HG02588 (cell line): ENCODE results near the gene MIP.
"Not testable (repeated sequence)": the region's sequence is repeated elsewhere in the genome, so short reads cannot be mapped to it uniquely, and the experiment has no call there.

ENCODE experiments used
- ATAC-seq: cut with Tn5 transposase; IDR thresholded peaks from one replicate; pipeline ENCODE4 v1.9.1; 2021; ENCODE audit warnings: mild to moderate bottlenecking, moderate library complexity; ENCODE audit not compliant: unreplicated experiment

MIP gene

DNA sequence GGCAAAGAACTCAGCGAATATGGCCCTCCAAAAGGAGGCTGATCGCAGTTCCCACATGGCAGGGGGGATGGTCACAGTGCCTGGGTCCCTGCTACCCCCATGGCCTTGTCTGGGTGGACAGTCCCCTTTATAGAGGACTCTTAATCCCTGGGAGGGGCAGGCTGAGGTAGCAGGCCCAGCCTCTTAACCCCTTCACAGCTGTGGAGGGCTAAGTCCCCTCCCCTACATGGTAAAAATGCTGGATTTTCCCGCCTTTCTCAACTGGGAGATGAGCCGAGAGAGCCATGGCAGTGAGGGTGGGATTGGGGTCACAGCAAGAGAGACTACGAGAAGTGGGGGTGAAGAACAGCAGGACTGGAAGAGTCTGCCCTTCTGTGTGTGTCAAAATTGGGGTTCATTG is at the start of gene MIP:
Gene MIP, minus strand, starts transcription at position 101 of the 400 bp plus-strand sequence. Its CDS starts 44 bp downstream, at position 57.
- ATAC-seq = no peak

DNA sequence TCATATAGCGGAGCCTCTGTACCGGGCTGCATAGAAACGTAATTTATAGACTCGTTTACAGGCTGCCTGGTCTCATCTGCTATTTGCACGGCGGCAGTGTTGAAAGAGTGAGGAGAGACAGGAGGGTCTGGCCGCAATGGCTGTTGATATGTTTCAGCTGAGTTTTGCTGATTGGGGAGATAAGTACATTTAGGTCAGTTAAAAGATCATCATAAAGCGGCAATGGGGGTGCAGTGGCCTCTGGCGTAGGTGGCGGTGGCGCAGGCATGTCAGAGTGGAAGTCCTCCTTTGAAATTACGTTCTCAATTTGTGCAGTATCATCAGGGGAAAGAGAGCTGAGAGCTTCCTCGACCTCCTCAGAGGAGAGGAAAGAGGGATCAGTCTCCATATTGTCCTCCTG is 45.4 kb upstream of the MIP start:
- not testable (repeated sequence) for ATAC-seq

DNA sequence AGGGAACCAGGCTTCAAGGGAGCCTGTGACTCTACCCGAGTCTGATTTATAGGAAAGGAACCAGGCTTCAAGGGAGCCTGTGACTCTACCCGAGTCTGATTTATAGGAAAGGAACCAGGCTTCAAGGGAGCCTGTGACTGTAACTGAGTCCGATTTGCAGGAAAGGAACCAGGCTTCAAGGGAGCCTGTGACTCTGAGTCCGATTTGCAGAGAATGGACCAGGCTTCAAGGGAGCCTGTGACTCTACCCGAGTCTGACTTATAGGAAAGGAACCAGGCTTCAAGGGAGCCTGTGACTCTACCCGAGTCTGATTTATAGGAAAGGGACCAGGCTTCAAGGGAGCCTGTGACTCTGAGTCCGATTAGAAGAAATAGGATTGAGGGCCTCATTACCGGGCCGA is 45.0 kb upstream of the MIP start:
- ATAC-seq = not testable (repeated sequence)

DNA sequence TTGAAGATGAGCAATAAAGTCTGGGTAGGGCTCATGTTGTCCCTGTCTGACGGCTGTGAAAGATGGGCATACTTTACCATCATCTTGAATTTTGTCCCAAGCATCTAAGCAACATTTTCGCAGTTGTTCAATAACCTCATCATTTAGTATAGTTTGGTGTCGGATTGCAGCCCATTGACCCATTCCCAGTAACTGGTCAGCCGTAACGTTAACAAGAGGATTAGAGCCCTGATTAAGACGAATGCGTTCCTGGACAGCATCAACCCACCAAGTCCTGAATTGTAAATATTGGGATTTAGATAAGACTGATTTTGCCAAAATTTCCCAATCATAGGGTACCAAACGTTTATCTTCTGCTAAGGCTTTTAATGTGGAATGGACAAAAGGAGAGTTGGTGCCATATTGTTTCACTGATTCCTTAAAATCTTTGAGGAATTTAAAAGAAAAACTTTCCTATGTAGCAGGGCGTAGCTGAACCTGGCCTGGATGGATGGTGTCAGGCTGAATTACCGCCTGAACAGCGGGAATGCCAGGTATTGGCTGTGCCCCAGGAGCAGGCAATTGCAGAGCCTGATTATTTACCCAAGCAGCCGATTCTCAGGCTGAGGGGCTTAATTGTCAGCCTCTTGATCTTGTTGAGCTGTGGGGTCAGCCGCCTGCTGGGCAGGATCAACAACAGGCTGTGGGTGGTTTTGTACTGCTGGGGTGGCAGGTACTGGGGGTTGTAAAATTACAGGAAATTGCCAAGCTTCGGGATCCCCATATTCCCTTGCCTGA is 43.9 kb upstream of the MIP start:
- ATAC-seq = not testable (repeated sequence)

DNA sequence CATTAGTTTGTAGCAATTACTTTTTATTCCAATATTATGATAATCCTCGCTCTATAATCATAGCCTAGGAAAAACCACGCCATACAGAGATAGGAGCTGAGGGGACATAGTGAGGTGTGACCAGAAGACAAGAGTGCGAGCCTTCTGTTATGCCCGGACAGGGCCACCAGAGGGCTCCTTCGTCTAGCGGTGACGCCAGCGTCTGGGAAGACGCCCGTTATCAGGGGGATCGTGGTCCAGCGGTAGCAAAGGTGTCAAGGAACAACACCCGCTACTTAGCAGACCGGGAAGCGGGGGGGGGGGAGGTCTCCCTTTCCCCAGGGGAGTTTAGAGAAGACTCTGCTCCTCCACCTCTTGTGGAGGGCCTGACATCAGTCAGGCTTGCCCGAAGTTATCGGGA is 42.2 kb upstream of the MIP start:
- not testable (repeated sequence) for ATAC-seq

DNA sequence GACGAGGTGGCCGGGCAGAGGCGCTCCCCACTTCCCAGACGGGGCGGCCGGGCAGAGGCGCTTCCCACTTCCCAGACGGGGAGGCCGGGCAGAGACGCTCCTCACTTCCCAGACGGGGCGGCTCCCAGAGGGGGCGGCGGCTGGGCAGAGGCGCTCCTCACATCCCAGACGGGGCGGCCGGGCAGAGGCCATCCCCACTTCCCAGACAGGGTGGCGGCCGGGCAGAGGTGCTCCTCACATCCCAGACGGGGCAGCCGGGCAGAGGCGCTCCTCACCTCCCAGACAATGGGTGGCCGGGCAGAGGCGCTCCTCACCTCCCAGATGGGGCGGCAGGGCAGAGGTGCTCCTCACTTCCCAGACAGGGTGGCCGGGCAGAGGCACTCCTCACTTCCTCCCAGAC is 40.0 kb upstream of the MIP start:
- ATAC-seq = not testable (repeated sequence)

DNA sequence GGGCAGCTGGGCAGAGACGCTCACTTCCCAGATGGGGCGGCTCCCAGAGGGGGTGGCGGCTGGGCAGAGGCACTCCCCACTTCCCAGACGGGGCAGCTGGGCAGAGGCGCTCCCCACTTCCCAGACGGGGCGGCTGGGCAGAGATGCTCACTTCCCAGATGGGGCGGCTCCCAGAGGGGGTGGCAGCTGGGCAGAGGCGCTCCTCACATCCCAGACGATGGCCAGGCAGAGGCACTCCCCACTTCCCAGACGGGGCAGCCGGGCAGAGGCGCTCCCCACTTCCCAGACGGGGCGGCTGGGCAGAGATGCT is 39.6 kb upstream of the MIP start:
- not testable (repeated sequence) for ATAC-seq

DNA sequence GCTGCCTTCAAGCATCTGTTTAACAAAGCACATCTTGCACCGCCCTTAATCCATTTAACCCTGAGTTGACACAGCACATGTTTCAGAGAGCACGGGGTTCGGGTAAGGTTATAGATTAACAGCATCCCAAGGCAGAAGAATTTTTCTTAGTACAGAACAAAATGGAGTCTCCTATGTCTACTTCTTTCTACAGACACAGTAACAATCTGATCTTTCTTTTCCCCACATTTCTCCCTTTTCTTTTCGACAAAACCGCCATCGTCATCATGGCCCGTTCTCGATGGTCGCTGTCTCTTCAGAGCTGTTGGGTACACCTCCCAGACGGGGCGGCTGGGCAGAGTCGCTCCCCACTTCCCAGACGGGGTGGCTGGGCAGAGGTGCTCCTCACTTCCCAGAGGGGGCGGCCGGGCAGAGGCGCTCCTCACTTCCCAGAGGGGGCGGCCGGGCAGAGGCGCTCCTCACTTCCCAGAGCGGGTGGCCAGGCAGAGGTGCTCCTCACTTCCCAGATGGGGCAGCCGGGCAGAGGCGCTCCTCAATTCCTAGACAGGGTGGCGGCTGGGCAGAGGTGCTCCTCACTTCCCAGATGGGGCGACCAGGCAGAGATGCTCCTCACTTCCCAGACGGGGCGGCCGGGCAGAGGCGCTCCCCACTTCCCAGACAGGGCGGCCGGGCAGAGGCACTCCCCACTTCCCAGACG is 39.1 kb upstream of the MIP start:
- not testable (repeated sequence) for ATAC-seq

DNA sequence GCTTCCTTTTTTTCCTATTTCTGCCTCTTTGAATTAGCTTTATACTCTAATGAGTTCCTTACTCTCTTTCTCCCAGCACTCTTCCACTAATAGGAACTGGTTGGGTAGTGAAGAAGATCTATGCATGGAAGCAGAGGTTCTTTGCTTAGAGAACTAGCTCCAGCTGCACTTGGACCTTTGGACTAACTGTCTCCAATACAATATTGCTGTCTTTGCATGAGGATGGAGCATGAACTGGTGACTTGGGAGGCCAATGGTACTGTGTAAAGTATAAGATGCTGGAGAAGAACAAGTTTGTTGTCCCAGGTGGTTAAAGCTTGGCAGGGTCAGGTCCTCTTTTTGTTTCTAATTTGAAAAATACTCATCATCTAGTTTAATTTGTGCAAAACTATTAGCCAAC is 35.9 kb upstream of the MIP start:
- ATAC-seq = no peak

DNA sequence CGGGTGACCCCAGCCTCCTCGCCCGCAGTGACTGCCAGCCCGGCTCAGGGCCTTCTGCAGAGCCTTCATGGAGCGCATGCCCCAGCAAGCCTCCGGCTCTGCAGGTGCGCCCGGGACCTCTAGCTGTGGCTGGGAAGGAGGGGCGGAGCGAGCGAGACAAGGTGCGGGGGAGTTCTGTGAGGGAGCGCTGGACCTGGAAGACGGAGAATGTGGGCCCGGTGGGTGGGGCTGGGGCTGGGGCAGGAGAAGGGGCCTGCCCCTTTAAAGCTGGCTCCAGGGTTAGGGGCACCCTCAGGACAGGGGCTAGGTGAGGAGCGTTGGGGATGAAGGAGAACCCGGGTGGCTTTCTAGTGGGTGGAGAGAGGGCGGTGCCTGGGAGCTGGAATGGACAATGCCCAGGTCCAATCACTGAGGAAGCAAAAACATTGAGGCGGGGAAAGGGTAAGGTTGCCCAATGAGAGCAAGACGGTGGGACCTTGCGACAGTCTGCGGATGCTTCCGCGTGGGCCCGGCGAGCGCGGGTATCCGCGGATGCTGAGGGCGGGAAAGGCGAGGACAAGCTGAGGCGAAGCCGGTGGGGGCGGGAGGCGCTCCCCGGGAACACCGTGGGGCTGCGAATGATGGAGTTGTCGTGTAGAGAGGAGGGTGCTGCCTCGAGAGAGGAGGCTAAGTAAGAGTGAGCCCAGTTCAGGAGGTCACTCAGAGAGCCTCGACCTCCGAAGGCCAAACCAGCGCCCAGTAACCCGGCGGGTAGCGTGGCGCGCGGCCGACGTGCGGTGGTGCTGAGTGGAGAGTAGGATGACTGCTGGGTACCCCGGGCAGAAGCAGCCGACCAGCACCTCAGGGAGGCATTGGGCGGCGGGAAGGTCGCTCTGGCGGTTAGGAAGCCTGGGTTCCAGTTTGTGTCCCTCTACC is 33.8 kb upstream of the MIP start, which contains the start of gene GLS2:
Gene GLS2, minus strand, starts transcription at position 121 of the 915 bp plus-strand sequence. Its CDS starts 43 bp downstream, at position 78.
- peak; percentile 86 for ATAC-seq

DNA sequence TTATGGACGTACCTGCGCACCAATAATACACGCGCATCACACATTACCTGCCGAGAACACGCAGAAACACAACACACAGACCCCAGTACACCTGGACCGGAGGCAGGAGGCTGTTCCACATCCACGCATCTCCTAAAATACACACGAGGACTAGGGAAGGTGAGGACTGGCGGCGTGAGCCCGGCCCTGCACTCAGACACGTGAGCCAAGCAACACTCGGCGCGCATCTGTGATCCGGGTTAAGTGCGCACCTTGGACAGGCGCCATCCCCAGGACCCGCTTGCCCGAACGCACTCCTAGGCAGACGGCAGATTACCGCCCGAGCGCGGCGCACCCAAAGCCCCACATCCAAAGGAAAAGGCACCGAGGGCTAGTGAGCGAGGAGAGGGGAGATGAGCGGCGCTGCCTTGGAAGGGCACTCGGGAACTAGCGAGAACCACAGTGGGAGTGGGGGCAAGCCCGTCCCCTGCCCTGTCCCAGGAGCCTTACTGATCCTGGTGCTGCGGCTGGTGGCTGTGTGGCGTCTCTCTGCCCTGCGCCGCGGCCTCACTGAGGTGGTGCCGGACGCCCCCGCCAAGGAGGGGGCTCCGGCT is 33.1 kb upstream of the MIP start:
- peak; percentile 13 for ATAC-seq

DNA sequence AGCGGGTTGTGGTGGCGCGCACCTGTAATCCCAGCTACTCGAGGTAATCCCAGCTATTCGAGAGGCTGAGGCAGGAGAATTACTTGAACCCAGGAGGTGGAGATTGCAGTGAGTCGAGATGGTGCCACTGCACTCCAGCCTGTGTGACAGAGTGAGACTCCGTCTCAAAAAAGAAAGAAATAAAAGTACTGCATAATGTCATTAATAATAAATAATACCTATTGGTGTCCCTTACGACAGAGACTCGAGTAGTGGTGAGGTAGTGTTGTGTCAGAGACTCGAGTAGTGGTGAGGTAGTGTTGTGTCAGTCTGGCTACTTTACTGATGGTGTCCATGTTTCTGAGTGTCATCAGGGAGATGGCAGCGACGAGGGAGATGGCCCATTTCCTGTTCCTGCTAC is 32.2 kb upstream of the MIP start:
- no peak for ATAC-seq

DNA sequence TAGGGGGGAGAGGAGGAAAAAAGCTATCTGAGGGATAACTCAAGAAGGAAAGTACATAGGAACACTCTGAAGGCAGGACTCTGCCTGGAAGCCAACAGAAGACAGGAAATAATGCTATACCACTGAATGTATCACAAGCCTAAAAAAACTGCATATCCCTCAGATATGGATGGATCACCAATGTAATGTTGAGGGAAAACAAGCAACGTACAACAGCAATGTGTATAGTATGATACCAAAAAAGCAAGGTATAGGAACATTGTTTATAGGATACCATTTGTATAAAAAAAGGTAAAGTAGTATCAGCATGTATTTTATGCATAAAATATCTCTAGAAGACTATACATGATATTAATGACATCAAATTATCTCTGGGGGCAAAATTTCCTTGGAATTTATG is 30.1 kb upstream of the MIP start:
- ATAC-seq = no peak

DNA sequence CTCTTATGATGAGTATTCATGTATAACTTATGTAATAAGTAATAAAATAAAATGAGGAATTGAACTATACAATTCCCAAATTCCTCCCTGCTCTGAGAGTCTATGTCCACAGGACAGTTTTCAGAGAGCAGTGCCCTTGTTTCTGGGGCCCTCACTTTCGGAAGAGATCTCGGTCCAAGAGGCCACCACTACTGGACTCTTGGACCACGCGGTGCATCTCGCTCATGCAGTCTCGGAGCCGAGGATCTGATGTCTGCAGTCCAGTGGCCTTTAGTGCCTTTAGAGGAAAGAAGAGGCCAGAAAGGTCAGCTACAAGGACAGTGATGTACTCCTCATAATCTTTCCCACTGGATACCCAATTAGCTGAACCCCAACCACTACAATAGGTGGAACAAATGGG is 25.2 kb upstream of the MIP start:
- ATAC-seq = no peak

DNA sequence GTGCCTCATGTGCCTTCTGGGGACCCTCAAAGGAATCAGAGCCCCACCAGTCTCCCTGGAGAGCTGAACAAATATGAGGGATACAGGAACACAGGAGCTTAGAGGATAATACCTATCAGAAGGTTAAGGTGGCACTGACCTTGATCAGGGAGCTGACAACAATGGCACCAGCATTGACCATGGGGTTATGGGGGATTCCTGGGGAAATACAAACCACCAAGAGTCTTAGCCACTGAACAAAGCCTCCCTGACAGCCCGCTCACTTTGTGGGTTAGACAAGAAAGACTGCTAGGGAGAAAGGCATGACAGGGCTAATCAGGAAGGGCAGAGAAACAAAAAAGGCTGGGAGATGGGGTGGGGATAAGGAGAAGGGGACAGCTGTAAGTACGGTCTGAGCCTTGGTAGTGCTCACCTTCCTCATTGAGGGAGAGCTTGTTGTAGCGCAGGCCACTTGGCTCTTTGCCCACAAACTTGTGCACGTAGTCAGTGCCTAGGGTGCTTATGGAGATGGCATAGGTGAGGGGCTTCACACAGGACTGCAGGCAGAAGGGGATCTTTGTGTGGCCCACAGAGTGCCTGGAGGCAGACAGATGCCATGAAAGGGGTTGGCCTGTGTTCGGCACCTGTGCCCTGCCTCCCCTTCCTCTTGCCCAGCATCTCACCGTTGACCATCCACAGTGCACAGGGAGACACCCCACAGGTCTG is 23.2 kb upstream of the MIP start:
- no peak for ATAC-seq

DNA sequence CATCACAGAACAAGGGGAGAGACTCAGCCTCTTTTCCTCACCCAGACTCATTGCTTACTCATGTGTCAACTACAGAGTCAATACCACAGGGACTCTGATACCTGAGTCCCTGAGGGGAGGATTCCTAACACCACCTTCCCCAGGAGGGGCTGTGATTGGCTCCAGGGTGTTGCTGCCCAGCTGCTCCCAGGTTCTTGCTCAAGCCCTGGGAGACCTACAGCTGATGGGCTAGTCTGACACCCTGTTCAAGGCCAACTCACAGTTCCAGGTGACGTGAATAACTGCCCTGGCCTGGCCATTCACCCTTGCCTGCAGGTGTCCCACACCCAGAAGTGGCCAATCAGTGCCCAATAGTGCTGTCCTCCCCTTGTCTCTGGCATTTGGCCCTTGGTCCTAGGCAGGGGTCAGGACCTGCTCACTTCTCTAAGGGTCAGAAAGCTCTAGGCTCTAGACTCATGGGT is 22.5 kb upstream of the MIP start:
- no peak for ATAC-seq

DNA sequence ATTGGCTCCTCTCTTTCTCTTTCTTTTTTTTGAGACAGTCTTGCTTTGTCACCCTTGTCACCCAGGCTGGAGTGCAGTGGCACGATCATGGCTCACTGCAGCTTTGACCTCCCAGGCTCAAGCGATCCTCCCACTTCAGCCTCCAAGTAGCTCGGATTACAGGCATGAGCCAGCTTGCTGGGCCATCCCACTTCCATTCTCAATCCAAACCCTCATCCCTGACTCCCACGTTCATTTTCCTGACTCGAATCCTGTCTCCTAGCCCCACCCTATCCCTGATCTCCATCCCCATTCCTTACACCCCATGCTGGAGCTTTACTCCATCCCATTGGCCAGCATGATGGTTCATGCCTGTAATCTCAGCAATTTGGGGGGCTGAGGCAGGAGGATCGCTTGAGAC is 21.7 kb upstream of the MIP start:
- ATAC-seq = no peak

DNA sequence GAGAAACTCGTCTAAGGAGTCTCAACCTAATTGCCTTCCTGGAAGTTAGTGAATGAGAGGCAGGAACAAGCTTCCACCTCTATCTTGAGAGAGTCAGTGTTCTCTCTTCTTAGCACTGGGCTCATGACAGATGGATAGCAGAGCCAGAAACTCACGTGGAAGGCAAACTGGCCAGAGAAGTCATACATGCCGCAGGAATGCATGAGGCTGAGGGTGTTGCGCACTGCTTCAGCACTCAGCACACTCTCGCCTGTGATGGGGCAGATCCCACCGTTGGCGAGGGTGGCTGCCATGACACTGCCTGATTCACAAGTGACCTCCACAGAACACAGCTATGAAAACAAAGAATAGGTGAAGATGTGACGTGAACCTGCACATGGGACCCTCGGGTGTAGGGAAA is 19.9 kb upstream of the MIP start:
- ATAC-seq = no peak

DNA sequence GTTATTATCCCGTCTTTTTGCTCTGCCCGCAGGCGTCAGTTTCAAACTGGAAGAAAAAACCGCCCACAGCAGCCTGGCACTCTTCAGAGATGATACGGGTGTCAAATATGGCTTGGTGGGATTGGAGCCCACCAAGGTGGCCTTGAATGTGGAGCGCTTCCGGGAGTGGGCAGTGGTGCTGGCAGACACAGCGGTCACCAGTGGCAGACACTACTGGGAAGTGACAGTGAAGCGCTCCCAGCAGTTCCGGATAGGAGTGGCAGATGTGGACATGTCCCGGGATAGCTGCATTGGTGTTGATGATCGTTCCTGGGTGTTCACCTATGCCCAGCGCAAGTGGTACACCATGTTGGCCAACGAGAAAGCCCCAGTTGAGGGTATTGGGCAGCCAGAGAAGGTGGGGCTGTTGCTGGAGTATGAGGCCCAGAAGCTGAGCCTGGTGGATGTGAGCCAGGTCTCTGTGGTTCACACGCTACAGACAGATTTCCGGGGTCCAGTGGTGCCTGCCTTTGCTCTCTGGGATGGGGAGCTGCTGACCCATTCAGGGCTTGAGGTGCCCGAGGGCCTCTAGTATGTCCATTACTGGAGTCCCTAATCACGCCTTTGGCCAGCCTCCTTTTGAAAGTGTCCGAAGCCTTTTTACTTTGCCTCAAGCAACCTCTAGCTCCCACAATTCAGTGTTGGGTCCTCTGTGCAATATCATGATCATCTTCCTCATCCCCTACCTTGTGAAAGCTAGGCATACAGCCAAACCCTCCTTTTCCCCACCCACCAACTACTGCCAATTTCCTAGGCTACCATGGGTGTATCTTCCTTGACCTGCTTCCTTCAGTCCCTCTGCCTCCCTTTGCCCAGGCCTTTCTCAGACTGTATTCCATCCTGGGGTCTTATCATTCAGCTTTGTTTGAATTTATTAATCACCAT is 14.8 kb upstream of the MIP start:
- no peak for ATAC-seq
